GM10248 (cell line): Measurements from ENCODE around the gene AKAP13.

Experiments used
- CTCF ChIA-PET: fragments of 300-600 bp; sonication (Branson Sonifier 250); formaldehyde crosslinking; extraction: SDS; loops from one replicate; lab custom pipeline; 2021; ENCODE audit warnings: antibody characterized with exemption; lab: Yijun Ruan, JAX
- POLR2A ChIA-PET: fragments of 350-650 bp; sonication (Branson Sonifier 250); formaldehyde crosslinking; extraction: SDS; loops from one replicate; lab custom pipeline; 2020; ENCODE audit warnings: antibody characterized with exemption; lab: Yijun Ruan, JAX
- DNase-seq: peaks from one replicate; pipeline ENCODE4 v3.0.0; 2012; ENCODE audit errors: extremely low spot score
- CTCF ChIP-seq: IDR thresholded peaks from 2 replicates; pipeline ENCODE4 v1.5.1; 2012; ENCODE audit warnings: mild to moderate bottlenecking, low read depth; ENCODE audit errors: extremely low read depth, missing control alignments, control extremely low read depth

Gene AKAP13

GRCh38 chr15:85753791-85754452 lies 373.5 kb downstream of the AKAP13 start:
- no peak for DNase-seq
- TF ChIP-seq CTCF, result no peak
- POLR2A ChIA-PET, result no interaction called here
- CTCF ChIA-PET, result no interaction called here

- ChIA-PET CTCF (interaction anchor here (1.1 to 1.5 kb wide), 2 partner anchors 9 to 12 kb away, joined by 3 to 4 read pairs; no protein-coding TSS in a partner anchor), POLR2A (no interaction called here)
- DNase-seq, result no peak
- no peak for TF ChIP-seq CTCF
These were observed 374.6 kb downstream of the AKAP13 start for GRCh38 chr15:85754989-85755388.

- DNase-seq, result no peak
- no peak for TF ChIP-seq CTCF
- ChIA-PET CTCF (interaction anchor here (1.1 to 1.5 kb wide), 2 partner anchors 8 to 13 kb away, joined by 3 to 4 read pairs; no protein-coding TSS in a partner anchor), POLR2A (no interaction called here)
These were observed 375.1 kb downstream of the AKAP13 start for GRCh38 chr15:85755471-85755870.

- ChIA-PET POLR2A (no interaction called here), CTCF (interaction anchor here (1.1 to 1.5 kb wide), 3 partner anchors 8 to 13 kb away, joined by 3 to 4 read pairs (median 3); no protein-coding TSS in a partner anchor)
- no peak for DNase-seq
- no peak for TF ChIP-seq CTCF
These were observed 375.5 kb downstream of the AKAP13 start for GRCh38 chr15:85755942-85756341.

- TF ChIP-seq CTCF, result no peak
- ChIA-PET CTCF (interaction anchor here (1.2 kb wide), 1 partner anchor 10 kb away, joined by 3 read pairs; no protein-coding TSS in a partner anchor), POLR2A (no interaction called here)
- DNase-seq, result no peak
These were observed 376.1 kb downstream of the AKAP13 start for GRCh38 chr15:85756411-85757072.

GRCh38 chr15:85757073-85757938 lies 376.9 kb downstream of the AKAP13 start:
- ChIA-PET POLR2A (no interaction called here), CTCF (interaction anchor here (1.2 kb wide), 1 partner anchor 9 kb away, joined by 3 read pairs; no protein-coding TSS in a partner anchor)
- no peak for DNase-seq
- no peak for TF ChIP-seq CTCF
